ENCODE measurements around the gene ACIN1.
A peak's percentile ranks its signal among the peaks of the same experiment; 100 is the strongest.

The ACIN1 gene

GRCh38 chr14:23105348-23105824 is 10.4 kb upstream of the ACIN1 start:
- no peak for DNase-seq

- peak; percentile 14 for DNase-seq
Observed at GRCh38 chr14:23104591-23105347, 9.8 kb upstream of the ACIN1 start, which contains the start of gene CIROP. CIROP (minus strand) TSS chr14:23104989; CDS start chr14:23104920, 69 bp downstream.

- no peak for DNase-seq
Observed at GRCh38 chr14:23104070-23104590, 9.2 kb upstream of the ACIN1 start.

GRCh38 chr14:23103581-23103980 is 8.6 kb upstream of the ACIN1 start:
- DNase-seq = no peak

- DNase-seq = no peak
Observed at GRCh38 chr14:23102801-23103200, 7.9 kb upstream of the ACIN1 start.

- no peak for DNase-seq
Observed at GRCh38 chr14:23101986-23102625, 7.2 kb upstream of the ACIN1 start.

- no peak for DNase-seq
Observed at GRCh38 chr14:23101213-23101970, 6.5 kb upstream of the ACIN1 start.

GRCh38 chr14:23099212-23099861 is 4.4 kb upstream of the ACIN1 start:
- DNase-seq = no peak

GRCh38 chr14:23097786-23098185 is 2.9 kb upstream of the ACIN1 start:
- DNase-seq = no peak

GRCh38 chr14:23095196-23096108 is 516 bp upstream of the ACIN1 start, which contains the start of gene C14orf119:
C14orf119 (plus strand) TSS chr14:23095505; CDS start chr14:23097659, 2,154 bp downstream.
- no peak for DNase-seq

- DNase-seq = no peak
Observed at GRCh38 chr14:23093991-23094665, 808 bp downstream of the ACIN1 start.

GRCh38 chr14:23093526-23093925 is 1.4 kb downstream of the ACIN1 start:
- DNase-seq = no peak

GRCh38 chr14:23093104-23093503 is 1.8 kb downstream of the ACIN1 start:
- DNase-seq = no peak

- DNase-seq = no peak
Observed at GRCh38 chr14:23091294-23092225, 3.4 kb downstream of the ACIN1 start.

- no peak for DNase-seq
Observed at GRCh38 chr14:23090254-23090636, 4.7 kb downstream of the ACIN1 start.

- DNase-seq = no peak
Observed at GRCh38 chr14:23089498-23090253, 5.3 kb downstream of the ACIN1 start.

GRCh38 chr14:23086565-23086964 is 8.4 kb downstream of the ACIN1 start:
- no peak for DNase-seq

- no peak for DNase-seq
Observed at GRCh38 chr14:23085458-23085857, 9.5 kb downstream of the ACIN1 start.

GRCh38 chr14:23080474-23080873 is 14.5 kb downstream of the ACIN1 start:
- no peak for DNase-seq

All from DMS53 (cell line).